OCI-LY1 (cell line): ENCODE data around the gene ABHD3.

Experiments
- H2AFZ ChIP-seq: fragments of 200-600 bp; sonication (generic), shearing (Covaris generic); 2 replicates; pipeline ENCODE4 v1.6.0; 2014; ENCODE audit warnings: antibody characterized with exemption, mild to moderate bottlenecking, low read length
- H3F3A ChIP-seq: fragments of 200-600 bp; sonication (generic), shearing (Covaris generic); 2 replicates; pipeline ENCODE4 v1.6.0; 2014; ENCODE audit warnings: mild to moderate bottlenecking, antibody characterized with exemption, low read length, moderate library complexity; ENCODE audit not compliant: insufficient read depth
- H3K27ac ChIP-seq: fragments of 200-600 bp; sonication (generic); 2 replicates; pipeline ENCODE4 v1.5.1; 2014; ENCODE audit warnings: low read length, mixed run types, mild to moderate bottlenecking, low read depth; ENCODE audit not compliant: poor library complexity, severe bottlenecking
- H3K27me3 ChIP-seq: fragments of 200-600 bp; sonication (generic); 2 replicates; pipeline ENCODE4 v1.6.0; 2014; ENCODE audit warnings: antibody characterized with exemption, mild to moderate bottlenecking, low read length, moderate library complexity; ENCODE audit not compliant: insufficient read depth
- H3K36me3 ChIP-seq: fragments of 200-600 bp; sonication (generic); 2 replicates; pipeline ENCODE4 v1.6.1; 2014; ENCODE audit warnings: mild to moderate bottlenecking, antibody characterized with exemption, low read length, moderate library complexity, mixed read lengths; ENCODE audit not compliant: insufficient read depth
- H3K4me1 ChIP-seq: fragments of 200-600 bp; sonication (generic); 2 replicates; pipeline ENCODE4 v1.5.1; 2014; ENCODE audit warnings: mild to moderate bottlenecking, low read length, moderate library complexity; ENCODE audit not compliant: insufficient read depth, severe bottlenecking
- H3K4me2 ChIP-seq: fragments of 200-600 bp; sonication (generic), shearing (Covaris generic); 2 replicates; pipeline ENCODE4 v1.6.1; 2014; ENCODE audit warnings: low read length
- H3K4me3 ChIP-seq: fragments of 200-600 bp; sonication (generic); 2 replicates; pipeline ENCODE4 v1.5.1; 2014; ENCODE audit warnings: low read length, low read depth, mild to moderate bottlenecking, mixed read lengths; ENCODE audit not compliant: poor library complexity, severe bottlenecking
- H3K79me2 ChIP-seq: fragments of 200-600 bp; shearing (Covaris generic); 2 replicates; pipeline ENCODE4 v1.6.1; 2016; ENCODE audit warnings: mixed run types, low read length, mixed read lengths; ENCODE audit not compliant: insufficient read depth
- H3K9ac ChIP-seq: fragments of 200-600 bp; sonication (generic), shearing (Covaris generic); 2 replicates; pipeline ENCODE4 v1.6.1; 2014; ENCODE audit warnings: mild to moderate bottlenecking, low read length, mixed read lengths
- H3K9me2 ChIP-seq: fragments of 200-600 bp; sonication (generic), shearing (Covaris generic); 2 replicates; pipeline ENCODE4 v1.6.1; 2014; ENCODE audit warnings: low read depth, mild to moderate bottlenecking, low read length, mixed read lengths
- H3K9me3 ChIP-seq: fragments of 200-600 bp; shearing (Covaris generic); 2 replicates; pipeline ENCODE4 v1.6.1; 2014; ENCODE audit warnings: low read length, mixed read lengths
- H4K20me1 ChIP-seq: fragments of 200-600 bp; sonication (generic), shearing (Covaris generic); 2 replicates; pipeline ENCODE4 v1.6.0; 2016; ENCODE audit warnings: mild to moderate bottlenecking, low read length; ENCODE audit not compliant: insufficient read depth
- CTCF ChIP-seq: fragments of 200-600 bp; sonication (generic), shearing (Covaris generic); IDR thresholded peaks from 2 replicates; pipeline ENCODE4 v1.5.1; 2017; ENCODE audit warnings: mild to moderate bottlenecking, antibody characterized with exemption, low read length, moderate library complexity, mixed read lengths
- EZH2 ChIP-seq: fragments of 200-600 bp; sonication (generic), shearing (Covaris generic); IDR thresholded peaks from 2 replicates; pipeline ENCODE4 v1.8.0; 2017; ENCODE audit warnings: borderline replicate concordance, mixed run types, mild to moderate bottlenecking, antibody characterized with exemption, low read length, moderate library complexity, mixed read lengths

The ABHD3 gene

GRCh38 chr18:21672521-21673267 lies 31.9 kb downstream of the ABHD3 start:
- no peak for TF ChIP-seq CTCF
- no peak for TF ChIP-seq EZH2
- H3F3A ChIP-seq = no peaks in the 10 kb centered on the region
- H3K27me3 ChIP-seq = no peaks in the 10 kb centered on the region
- H3K9me2 ChIP-seq = no peaks in the 10 kb centered on the region
- no peak overlapping the region for H3K4me2 ChIP-seq
- peaks cover 65% of the 10 kb centered on the region for H3K36me3 ChIP-seq
- no peak overlapping the region for H3K27ac ChIP-seq
- H4K20me1 ChIP-seq = no peaks in the 10 kb centered on the region
- H3K9me3 ChIP-seq = no peaks in the 10 kb centered on the region
- H3K79me2 ChIP-seq = no peaks in the 10 kb centered on the region
- no peak overlapping the region for H3K9ac ChIP-seq
- H3K4me3 ChIP-seq = no peak overlapping the region
- H2AFZ ChIP-seq = no peak overlapping the region
- no peaks in the 10 kb centered on the region for H3K4me1 ChIP-seq

GRCh38 chr18:21669736-21670285 lies 34.8 kb downstream of the ABHD3 start:
- Histone ChIP-seq H3K4me2 (no peak overlapping the region), H3K4me3 (no peak overlapping the region), H3K9me2 (no peaks in the 10 kb centered on the region), H4K20me1 (no peaks in the 10 kb centered on the region), H3F3A (no peaks in the 10 kb centered on the region), H3K4me1 (no peaks in the 10 kb centered on the region), H3K79me2 (no peaks in the 10 kb centered on the region), H3K27me3 (no peaks in the 10 kb centered on the region), H3K36me3 (peaks cover 50% of the 10 kb centered on the region), H3K27ac (no peak overlapping the region), H3K9ac (no peak overlapping the region), H2AFZ (no peak overlapping the region), H3K9me3 (no peaks in the 10 kb centered on the region)
- TF ChIP-seq CTCF = no peak
- no peak for TF ChIP-seq EZH2

- H3K27ac ChIP-seq = no peak overlapping the region
- H2AFZ ChIP-seq = no peak overlapping the region
- H3K4me1 ChIP-seq = no peaks in the 10 kb centered on the region
- H3K4me3 ChIP-seq = no peak overlapping the region
- H4K20me1 ChIP-seq = no peaks in the 10 kb centered on the region
- no peak overlapping the region for H3K9ac ChIP-seq
- no peaks in the 10 kb centered on the region for H3K9me3 ChIP-seq
- peaks cover 55% of the 10 kb centered on the region for H3K36me3 ChIP-seq
- H3K4me2 ChIP-seq = no peak overlapping the region
- no peaks in the 10 kb centered on the region for H3F3A ChIP-seq
- H3K79me2 ChIP-seq = no peaks in the 10 kb centered on the region
- H3K27me3 ChIP-seq = no peaks in the 10 kb centered on the region
- no peak for TF ChIP-seq CTCF
- no peak for TF ChIP-seq EZH2
- no peaks in the 10 kb centered on the region for H3K9me2 ChIP-seq
Measured at GRCh38 chr18:21664069-21664468, 40.5 kb downstream of the ABHD3 start.
